IMR-90 (cell line): ENCODE results near the gene TNFRSF1A. TPM values are rescaled to one million over a fixed set of nuclear protein-coding genes. Genes with fewer than 3 reads are reported as not detected.

Experiments
- ATAC-seq: fragments of 200-7000 bp; cut with Tn5 transposase; 2 replicates; pipeline ENCODE4 v1.9.1; 2020; ENCODE audit warnings: low read depth, mild to moderate bottlenecking, moderate library complexity
- BruUV-seq: library from RNA; stranded (reverse); fragments of 400-500 nt; replicated peaks from 2 replicates; lab custom pipeline; 2021; lab: Mats Ljungman, UMichigan
- CTCF ChIA-PET: fragments of 300-600 bp; formaldehyde crosslinking; extraction: SDS; loops from one replicate; lab custom pipeline; 2021; ENCODE audit warnings: antibody characterized with exemption; lab: Yijun Ruan, JAX
- POLR2A ChIA-PET: fragments of 300-600 bp; sonication (Branson Sonifier 250); formaldehyde crosslinking; loops from one replicate; lab custom pipeline; 2022; ENCODE audit warnings: antibody characterized with exemption; ENCODE audit not compliant: unreplicated experiment; lab: Charles Lee
- DNase-seq: peaks from one replicate; pipeline ENCODE4 v3.0.0; 2013
- H2AFZ ChIP-seq: replicated peaks from 2 replicates; pipeline ENCODE3; 2013; ENCODE audit warnings: low read length, mild to moderate bottlenecking; ENCODE audit not compliant: poor library complexity
- H2AK5ac ChIP-seq: 2 replicates; pipeline ENCODE4 v1.6.1; 2013; ENCODE audit warnings: low read depth, low read length, inconsistent platforms
- H2AK9ac ChIP-seq: replicated peaks from 2 replicates; pipeline ENCODE3; 2013; ENCODE audit warnings: mild to moderate bottlenecking, low read depth, low read length, moderate library complexity; ENCODE audit not compliant: poor library complexity
- H2BK120ac ChIP-seq: 2 replicates; pipeline ENCODE4 v1.6.1; 2013; ENCODE audit warnings: low read depth, low read length, inconsistent platforms
- H2BK15ac ChIP-seq: 3 replicates; pipeline ENCODE4 v1.6.1; 2013; ENCODE audit warnings: low read depth, low read length, inconsistent platforms
- H2BK20ac ChIP-seq: 2 replicates; pipeline ENCODE4 v1.6.1; 2013; ENCODE audit warnings: low read depth, mild to moderate bottlenecking, inconsistent platforms, low read length, moderate library complexity
- H2BK5ac ChIP-seq: 2 replicates; pipeline ENCODE4 v1.6.1; 2013; ENCODE audit warnings: mild to moderate bottlenecking, low read depth, low read length, inconsistent platforms; ENCODE audit not compliant: poor library complexity, severe bottlenecking
- H3K14ac ChIP-seq: replicated peaks from 2 replicates; pipeline ENCODE4 v1.6.1; 2013; ENCODE audit warnings: low read depth, low read length, inconsistent platforms
- H3K18ac ChIP-seq: 2 replicates; pipeline ENCODE4 v1.6.1; 2013; ENCODE audit warnings: low read depth, low read length, control low read depth
- H3K23ac ChIP-seq: 2 replicates; pipeline ENCODE4 v1.6.1; 2013; ENCODE audit warnings: low read depth, low read length, inconsistent platforms
- H3K27ac ChIP-seq: 2 replicates; pipeline ENCODE4 v1.5.1; 2013; ENCODE audit warnings: mild to moderate bottlenecking, control low read depth, low read length; ENCODE audit not compliant: insufficient read depth
- H3K27me3 ChIP-seq: 2 replicates; pipeline ENCODE4 v1.6.1; 2013; ENCODE audit warnings: low read length; ENCODE audit not compliant: control insufficient read depth, insufficient read depth
- H3K36me3 ChIP-seq: 2 replicates; pipeline ENCODE4 v1.6.1; 2013; ENCODE audit warnings: low read length, mixed read lengths; ENCODE audit not compliant: control insufficient read depth, insufficient read depth
- H3K4ac ChIP-seq: 2 replicates; pipeline ENCODE4 v1.6.1; 2013; ENCODE audit warnings: low read depth, low read length, inconsistent platforms
- H3K4me1 ChIP-seq: 2 replicates; pipeline ENCODE4 v1.6.1; 2013; ENCODE audit warnings: low read length, mixed read lengths; ENCODE audit not compliant: control insufficient read depth, insufficient read depth
- H3K4me2 ChIP-seq: 2 replicates; pipeline ENCODE4 v1.6.1; 2013; ENCODE audit warnings: low read depth, mild to moderate bottlenecking, control low read depth, low read length, moderate library complexity
- H3K4me3 ChIP-seq: 2 replicates; pipeline ENCODE4 v1.5.1; 2013; ENCODE audit warnings: low read depth, mild to moderate bottlenecking, control low read depth, low read length, moderate library complexity; ENCODE audit not compliant: insufficient read depth
- H3K56ac ChIP-seq: 2 replicates; pipeline ENCODE4 v1.6.1; 2013; ENCODE audit warnings: low read length, inconsistent platforms; ENCODE audit not compliant: insufficient read depth; ENCODE audit errors: extremely low read depth
- H3K79me1 ChIP-seq, 2 experiments: 2 replicates each; pipeline ENCODE4 v1.6.1; 2013; ENCODE audit warnings: low read length in 2 of 2, inconsistent platforms in 1 of 2, low read depth in 1 of 2
- H3K9ac ChIP-seq: 2 replicates; pipeline ENCODE4 v1.6.1; 2013; ENCODE audit warnings: low read depth, low read length, control low read depth
- H3K9me1 ChIP-seq: 2 replicates; pipeline ENCODE4 v1.6.1; 2013; ENCODE audit warnings: low read length, inconsistent platforms; ENCODE audit not compliant: insufficient read depth
- H3K9me3 ChIP-seq: 2 replicates; pipeline ENCODE4 v1.6.1; 2013; ENCODE audit warnings: low read length; ENCODE audit not compliant: control insufficient read depth, insufficient read depth
- H4K20me1 ChIP-seq: 2 replicates; pipeline ENCODE4 v1.6.1; 2013; ENCODE audit warnings: low read length, inconsistent platforms; ENCODE audit not compliant: insufficient read depth
- H4K5ac ChIP-seq: 2 replicates; pipeline ENCODE4 v1.6.1; 2013; ENCODE audit warnings: mild to moderate bottlenecking, low read depth, low read length, control low read depth
- H4K8ac ChIP-seq, 2 experiments: 2 replicates each; pipeline ENCODE4 v1.6.1; 2013; ENCODE audit warnings: low read depth in 2 of 2, low read length in 2 of 2, control low read depth in 1 of 2, inconsistent platforms in 1 of 2
- H4K91ac ChIP-seq: 2 replicates; pipeline ENCODE4 v1.6.1; 2013; ENCODE audit warnings: low read depth, low read length, inconsistent platforms; ENCODE audit not compliant: insufficient read depth
- RCOR1 ChIP-seq: IDR thresholded peaks from 2 replicates; pipeline ENCODE4 v1.6.1; 2012; ENCODE audit warnings: mild to moderate bottlenecking, low read length, improper control_type of control experiment; ENCODE audit not compliant: insufficient replicate concordance
- WGBS, 2 experiments: methylation state at CpG; one replicate each; pipeline versions ENCODE4 v1.1.5 to v1.1.7; 2013; ENCODE audit warnings: missing lambda C conversion rate in 2 of 2; ENCODE audit not compliant: insufficient read length in 1 of 2; ENCODE audit errors: extremely low coverage in 2 of 2; 5-methylcytosine and 5-hydroxymethylcytosine counted together
- dilution Hi-C: fragments of 300-500 bp; cut with HindIII; formaldehyde crosslinking; loops from one replicate; pipeline ENCODE4 v1.14.3; 2018; ENCODE audit warnings: low sequenced_read_pairs; ENCODE audit not compliant: unreplicated experiment
- in situ Hi-C: fragments of 300-500 bp; cut with MboI; formaldehyde crosslinking; loops from 3 replicates; pipeline ENCODE4 v1.14.3; 2019; ENCODE audit warnings: low sequenced_read_pairs, inconsistent platforms, mixed read lengths
- intact Hi-C: fragments of 100-400 bp; cut with micrococcal nuclease; formaldehyde crosslinking; loops from 2 replicates; pipeline ENCODE4 v1.10.0; 2022
- polyA plus RNA-seq, 3 experiments: library from polyadenylated mRNA; depleted of rRNA; stranded (reverse); fragments of >200 nt; gene quantifications; 2 replicates each; pipeline ENCODE4 v1.2.3, GENCODE V29; 2012; ENCODE audit warnings: low replicate concordance in 1 of 3
- total RNA-seq: library from RNA; depleted of rRNA; stranded (reverse); fragments of >200 nt; gene quantifications from 2 replicates; pipeline ENCODE4 v1.2.3, GENCODE V29; 2012

The TNFRSF1A gene
- total and polyA plus RNA-seq, 2 of the 4 experiments (the other 2 are of a cell fraction): 79.6 to 136 TPM

DNA sequence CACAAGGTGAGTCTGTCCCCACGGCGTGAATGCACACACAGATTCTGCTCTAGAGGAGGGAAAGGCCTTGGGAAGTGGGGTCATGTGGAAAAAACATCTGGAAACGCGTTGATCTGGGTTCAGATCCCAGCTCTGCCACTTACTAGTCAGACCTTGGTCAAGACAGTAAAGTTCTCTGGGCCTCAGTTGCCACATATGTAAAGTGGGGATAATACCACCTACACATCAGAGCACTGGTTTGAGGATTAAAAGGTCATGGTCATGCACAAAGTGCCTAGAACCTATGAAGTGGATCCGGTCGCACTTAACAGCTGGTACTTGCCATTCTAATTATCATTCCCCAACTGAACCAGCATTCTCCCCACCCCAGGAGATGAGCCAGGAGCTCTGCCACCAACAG is 26.7 kb downstream of the TNFRSF1A start:
- H3K23ac ChIP-seq: no peak overlapping the region
- no peak overlapping the region for H4K8ac ChIP-seq
- H3K9me3 ChIP-seq: no peaks in the 10 kb centered on the region
- in situ Hi-C loops: no loop called here
- DNase-seq (no peak), ATAC-seq (no peak)
- no peak overlapping the region for H2AK9ac ChIP-seq
- no peak overlapping the region for H3K18ac ChIP-seq
- no peak for TF ChIP-seq RCOR1
- H3K56ac ChIP-seq: no peak overlapping the region
- no peak overlapping the region for H3K27ac ChIP-seq
- no CpG with 5 or more reads among the region's 6 CpGs for WGBS, 2 experiments
- H2BK120ac ChIP-seq: no peak overlapping the region
- peaks cover 11% of the 10 kb centered on the region; the same call in 1 of the 2 replicates for H3K27me3 ChIP-seq
- no peak overlapping the region for H3K9ac ChIP-seq
- H3K14ac ChIP-seq: no peak overlapping the region
- ChIA-PET CTCF (no interaction called here), POLR2A (no interaction called here)
- H2BK20ac ChIP-seq: no peak overlapping the region
- no peak overlapping the region for H3K4me2 ChIP-seq
- no peaks in the 10 kb centered on the region for H3K36me3 ChIP-seq
- H2AFZ ChIP-seq: peak overlapping the region; percentile 41
- H3K4me1 ChIP-seq: peaks cover 10% of the 10 kb centered on the region
- intact Hi-C loops: no loop called here
- no peak overlapping the region for H2BK15ac ChIP-seq
- no peak overlapping the region for H3K4me3 ChIP-seq
- no peaks in the 10 kb centered on the region for H4K20me1 ChIP-seq
- peak overlapping the region; percentile 1; the same call in 1 of the 2 replicates for H2AK5ac ChIP-seq
- BruUV-seq: no TSS peak
- peaks cover 12% of the 10 kb centered on the region for H3K9me1 ChIP-seq
- no peak overlapping the region for H3K4ac ChIP-seq
- dilution Hi-C loops: no loop called here
- no peak overlapping the region for H4K91ac ChIP-seq
- no peaks in the 10 kb centered on the region for H3K79me1 ChIP-seq
- no peak overlapping the region for H4K5ac ChIP-seq
- H2BK5ac ChIP-seq: no peak overlapping the region
